ENCODE data around the gene TCF7L2.

The TCF7L2 gene

DNA sequence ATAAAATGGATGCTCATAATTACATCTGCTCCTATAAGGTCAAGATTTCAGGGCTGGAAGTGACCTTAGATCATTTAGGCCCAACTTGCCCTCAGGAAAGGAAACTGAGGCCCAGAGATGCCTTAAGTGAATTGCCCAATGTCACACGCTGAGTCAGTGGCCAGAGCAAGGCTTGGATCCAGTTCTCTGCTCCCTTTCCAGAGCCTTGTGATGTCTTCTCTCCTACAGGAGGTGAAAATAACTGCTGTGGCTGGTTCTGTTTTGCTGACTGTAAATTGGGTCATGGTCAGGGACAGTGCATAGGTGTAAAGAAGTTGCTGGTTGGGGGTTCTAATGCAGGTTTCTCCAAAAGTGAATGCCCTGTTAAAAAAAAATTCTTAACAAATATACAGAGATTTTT, 91.3 kb downstream of the TCF7L2 start:
- Histone ChIP-seq H4K20me1 (ENCODE audit: low read depth, low read length) (no peaks in the 10 kb centered on the region), H3K9me2 (replicated peaks; ENCODE audit: insufficient read depth, low read length) (no peaks in the 10 kb centered on the region), H2AFZ (ENCODE audit: low read depth, low read length, severe bottlenecking) (no peak overlapping the region), H3K36me3 (ENCODE audit: low read length) (no peaks in the 10 kb centered on the region), H3K27me3 (ENCODE audit: low read length) (no peaks in the 10 kb centered on the region), H3K4me3 (ENCODE audit: insufficient read depth, low read length, poor library complexity, severe bottlenecking) (no peak overlapping the region), H3K79me2 (ENCODE audit: insufficient read depth, low read length) (no peaks in the 10 kb centered on the region), H3K4me2 (ENCODE audit: low read depth, low read length, poor library complexity, severe bottlenecking) (no peak overlapping the region), H3K9me3 (ENCODE audit: insufficient read depth, low read length) (no peaks in the 10 kb centered on the region), H3F3A (ENCODE audit: insufficient read depth) (no peaks in the 10 kb centered on the region), H3K27ac (ENCODE audit: low read depth, low read length) (no peak overlapping the region), H3K9ac (ENCODE audit: low read length) (no peak overlapping the region)
- TF ChIP-seq, protein P1, sequence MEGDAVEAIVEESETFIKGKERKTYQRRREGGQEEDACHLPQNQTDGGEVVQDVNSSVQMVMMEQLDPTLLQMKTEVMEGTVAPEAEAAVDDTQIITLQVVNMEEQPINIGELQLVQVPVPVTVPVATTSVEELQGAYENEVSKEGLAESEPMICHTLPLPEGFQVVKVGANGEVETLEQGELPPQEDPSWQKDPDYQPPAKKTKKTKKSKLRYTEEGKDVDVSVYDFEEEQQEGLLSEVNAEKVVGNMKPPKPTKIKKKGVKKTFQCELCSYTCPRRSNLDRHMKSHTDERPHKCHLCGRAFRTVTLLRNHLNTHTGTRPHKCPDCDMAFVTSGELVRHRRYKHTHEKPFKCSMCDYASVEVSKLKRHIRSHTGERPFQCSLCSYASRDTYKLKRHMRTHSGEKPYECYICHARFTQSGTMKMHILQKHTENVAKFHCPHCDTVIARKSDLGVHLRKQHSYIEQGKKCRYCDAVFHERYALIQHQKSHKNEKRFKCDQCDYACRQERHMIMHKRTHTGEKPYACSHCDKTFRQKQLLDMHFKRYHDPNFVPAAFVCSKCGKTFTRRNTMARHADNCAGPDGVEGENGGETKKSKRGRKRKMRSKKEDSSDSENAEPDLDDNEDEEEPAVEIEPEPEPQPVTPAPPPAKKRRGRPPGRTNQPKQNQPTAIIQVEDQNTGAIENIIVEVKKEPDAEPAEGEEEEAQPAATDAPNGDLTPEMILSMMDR (IDR thresholded peaks at IDR 0.05; ENCODE audit: insufficient read depth, low read length, poor library complexity, severe bottlenecking): no peak
- no peak for TF ChIP-seq EZH2phosphoT487 (conservative IDR thresholded peaks at IDR 0.05; ENCODE audit: low read length)

DNA sequence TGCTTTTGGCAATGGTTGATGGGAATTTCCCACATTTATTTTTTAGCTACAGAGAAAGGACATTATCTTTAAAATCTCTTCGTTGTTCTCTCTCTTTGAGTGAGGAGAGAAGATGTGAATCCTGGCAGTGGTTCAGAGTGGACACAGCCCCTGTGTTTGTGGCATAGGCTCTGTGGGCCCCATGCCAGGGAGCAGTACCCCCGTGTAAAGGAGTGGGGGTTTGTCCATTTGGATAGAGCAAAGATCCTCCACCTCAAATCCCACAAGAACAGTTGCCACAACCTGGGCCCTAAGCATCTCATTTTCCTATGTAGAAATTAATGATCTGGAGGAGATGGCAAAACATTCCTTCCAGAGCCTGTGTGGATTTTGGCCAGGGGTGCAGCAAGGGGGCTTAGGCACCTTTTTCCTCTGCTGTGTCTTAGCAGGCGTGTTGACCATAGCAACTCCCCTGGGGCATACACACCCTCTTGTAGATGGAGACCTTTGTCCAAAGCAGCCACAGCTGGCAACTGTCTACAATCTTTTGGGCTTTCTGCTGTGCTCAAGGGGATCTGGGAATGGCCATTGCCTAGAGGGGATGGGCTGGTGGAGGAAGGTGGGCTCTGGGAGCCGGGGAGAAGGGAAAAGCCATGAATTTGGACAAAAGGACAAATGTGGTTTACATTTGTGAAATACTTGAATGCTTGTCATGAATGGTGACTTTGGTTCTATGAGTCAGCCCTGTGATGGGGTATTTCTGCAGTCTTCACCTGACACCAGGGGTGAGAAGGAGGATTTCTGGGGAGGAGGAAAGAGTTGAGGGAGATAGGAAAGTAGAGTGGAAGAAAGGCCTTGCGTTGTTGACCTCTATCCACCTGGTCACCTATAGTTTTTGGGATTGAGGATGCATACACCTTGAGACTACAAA, 92.0 kb downstream of the TCF7L2 start:
- Histone ChIP-seq H3K79me2 (ENCODE audit: insufficient read depth, low read length) (no peaks in the 10 kb centered on the region), H3K9ac (ENCODE audit: low read length) (no peak overlapping the region), H3K9me3 (ENCODE audit: insufficient read depth, low read length) (no peaks in the 10 kb centered on the region), H3K4me2 (ENCODE audit: low read depth, low read length, poor library complexity, severe bottlenecking) (no peak overlapping the region), H3K27ac (ENCODE audit: low read depth, low read length) (no peak overlapping the region), H2AFZ (ENCODE audit: low read depth, low read length, severe bottlenecking) (no peak overlapping the region), H3F3A (ENCODE audit: insufficient read depth) (no peaks in the 10 kb centered on the region), H3K4me3 (ENCODE audit: insufficient read depth, low read length, poor library complexity, severe bottlenecking) (no peak overlapping the region), H3K27me3 (ENCODE audit: low read length) (no peaks in the 10 kb centered on the region), H3K36me3 (ENCODE audit: low read length) (no peaks in the 10 kb centered on the region), H4K20me1 (ENCODE audit: low read depth, low read length) (no peaks in the 10 kb centered on the region), H3K9me2 (replicated peaks; ENCODE audit: insufficient read depth, low read length) (no peaks in the 10 kb centered on the region)
- no peak for TF ChIP-seq EZH2phosphoT487 (conservative IDR thresholded peaks at IDR 0.05; ENCODE audit: low read length)
- TF ChIP-seq, protein P1 (IDR thresholded peaks at IDR 0.05; ENCODE audit: insufficient read depth, low read length, poor library complexity, severe bottlenecking): no peak

DNA sequence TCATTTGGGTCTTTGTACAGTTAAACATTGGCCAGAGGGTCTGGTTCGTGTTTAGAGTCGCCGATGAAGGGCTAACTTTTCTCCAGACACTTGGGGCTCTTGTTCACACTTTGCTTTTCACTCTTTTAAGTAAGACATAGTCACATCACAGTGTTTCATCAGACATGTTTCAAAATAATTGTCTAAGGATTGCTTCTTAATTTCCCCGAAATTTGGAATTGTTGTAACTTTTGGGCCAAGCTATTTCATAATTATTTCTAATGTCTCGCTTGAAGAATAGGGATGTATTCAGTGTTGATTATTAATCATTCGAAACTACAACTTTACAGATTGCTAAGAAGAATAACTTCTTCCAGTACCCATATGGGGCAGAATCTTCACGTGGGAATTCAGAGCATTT, 92.8 kb downstream of the TCF7L2 start:
- Histone ChIP-seq H3K27ac (ENCODE audit: low read depth, low read length) (no peak overlapping the region), H3K9me3 (ENCODE audit: insufficient read depth, low read length) (no peaks in the 10 kb centered on the region), H3K36me3 (ENCODE audit: low read length) (no peaks in the 10 kb centered on the region), H3K27me3 (ENCODE audit: low read length) (no peaks in the 10 kb centered on the region), H3K9ac (ENCODE audit: low read length) (no peak overlapping the region), H2AFZ (ENCODE audit: low read depth, low read length, severe bottlenecking) (no peak overlapping the region), H4K20me1 (ENCODE audit: low read depth, low read length) (no peaks in the 10 kb centered on the region), H3K4me3 (ENCODE audit: insufficient read depth, low read length, poor library complexity, severe bottlenecking) (no peak overlapping the region), H3K9me2 (replicated peaks; ENCODE audit: insufficient read depth, low read length) (no peaks in the 10 kb centered on the region), H3K79me2 (ENCODE audit: insufficient read depth, low read length) (no peaks in the 10 kb centered on the region), H3F3A (ENCODE audit: insufficient read depth) (no peaks in the 10 kb centered on the region), H3K4me2 (ENCODE audit: low read depth, low read length, poor library complexity, severe bottlenecking) (no peak overlapping the region)
- TF ChIP-seq EZH2phosphoT487 (conservative IDR thresholded peaks at IDR 0.05; ENCODE audit: low read length): no peak
- TF ChIP-seq, protein P1 (IDR thresholded peaks at IDR 0.05; ENCODE audit: insufficient read depth, low read length, poor library complexity, severe bottlenecking): no peak

Data from SU-DHL-6 (cell line).